C4-2B (cell line): Measurements from ENCODE around the gene IRX4.

Experiments used
- H3K27ac ChIP-seq: fragments of 450-650 bp; 2 replicates; pipeline ENCODE4 v1.5.1; 2017
- CTCF ChIP-seq: fragments of 450-650 bp; conservative IDR thresholded peaks from 2 replicates; pipeline ENCODE4 v1.5.1; 2017; ENCODE audit warnings: mild to moderate bottlenecking
- ZFX ChIP-seq: fragments of 450-650 bp; IDR thresholded peaks from 2 replicates; pipeline ENCODE4 v1.6.1; 2017

Gene IRX4

GRCh38 chr5:1880377-1881025 lies 2.2 kb downstream of the IRX4 start:
- no peak for TF ChIP-seq CTCF
- no peak for TF ChIP-seq ZFX

DNA sequence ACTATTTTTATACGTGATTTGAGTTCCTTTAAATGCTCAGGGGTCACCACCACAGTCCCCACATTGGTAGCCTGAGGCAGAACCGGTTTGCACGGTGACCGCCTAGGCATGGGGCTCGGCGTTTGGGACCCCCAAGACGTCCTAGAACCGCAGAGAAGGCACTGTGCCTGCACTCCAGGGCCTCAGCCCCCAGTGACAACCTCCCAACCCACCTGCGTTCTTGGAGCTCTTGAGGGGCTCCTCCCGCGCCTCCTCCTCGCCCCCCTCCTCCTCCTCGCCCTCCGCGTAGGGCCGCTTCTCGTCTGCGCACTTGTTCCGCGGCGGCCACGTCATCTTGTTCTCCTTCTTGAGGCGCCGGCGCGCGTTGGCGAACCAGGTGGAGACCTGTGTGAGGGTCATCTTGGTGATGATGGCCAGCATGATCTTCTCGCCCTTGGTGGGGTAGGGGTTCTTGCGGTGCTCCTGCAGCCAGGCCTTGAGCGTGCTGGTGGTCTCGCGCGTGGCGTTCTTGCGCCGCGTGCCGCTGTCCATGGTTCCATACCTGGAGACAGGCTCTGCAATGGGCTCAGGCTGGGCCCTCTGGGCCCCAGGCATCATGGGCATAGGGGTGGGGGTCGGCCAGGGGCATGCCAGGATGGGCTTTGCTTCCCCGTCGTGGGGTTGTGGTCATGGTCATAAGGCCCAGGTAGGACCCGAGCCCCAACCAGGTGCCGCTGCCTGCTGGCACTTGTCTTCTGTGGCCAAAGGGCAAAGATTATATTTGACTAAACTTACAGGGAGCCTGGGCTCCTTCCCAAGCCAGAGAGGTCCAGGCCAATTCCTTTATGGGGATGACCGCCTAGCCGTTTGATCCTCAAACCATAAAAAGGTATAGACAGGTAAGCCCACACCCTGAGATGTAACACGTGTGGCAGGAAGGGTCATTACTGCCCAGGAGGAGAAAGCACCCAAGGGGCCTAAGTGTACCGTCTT lies 3.1 kb downstream of the IRX4 start:
- no peak overlapping the region for H3K27ac ChIP-seq
- no peak for TF ChIP-seq ZFX
- TF ChIP-seq CTCF = no peak

More at GRCh38 chr5:1880377-1881025, 2.2 kb downstream of the IRX4 start:
- H3K27ac ChIP-seq = no peak overlapping the region; the same call in 1 of the 2 replicates

- no peak overlapping the region for H3K27ac ChIP-seq
- TF ChIP-seq CTCF = no peak
- no peak for TF ChIP-seq ZFX
These were observed 4.5 kb downstream of the IRX4 start for GRCh38 chr5:1878050-1878849.

DNA sequence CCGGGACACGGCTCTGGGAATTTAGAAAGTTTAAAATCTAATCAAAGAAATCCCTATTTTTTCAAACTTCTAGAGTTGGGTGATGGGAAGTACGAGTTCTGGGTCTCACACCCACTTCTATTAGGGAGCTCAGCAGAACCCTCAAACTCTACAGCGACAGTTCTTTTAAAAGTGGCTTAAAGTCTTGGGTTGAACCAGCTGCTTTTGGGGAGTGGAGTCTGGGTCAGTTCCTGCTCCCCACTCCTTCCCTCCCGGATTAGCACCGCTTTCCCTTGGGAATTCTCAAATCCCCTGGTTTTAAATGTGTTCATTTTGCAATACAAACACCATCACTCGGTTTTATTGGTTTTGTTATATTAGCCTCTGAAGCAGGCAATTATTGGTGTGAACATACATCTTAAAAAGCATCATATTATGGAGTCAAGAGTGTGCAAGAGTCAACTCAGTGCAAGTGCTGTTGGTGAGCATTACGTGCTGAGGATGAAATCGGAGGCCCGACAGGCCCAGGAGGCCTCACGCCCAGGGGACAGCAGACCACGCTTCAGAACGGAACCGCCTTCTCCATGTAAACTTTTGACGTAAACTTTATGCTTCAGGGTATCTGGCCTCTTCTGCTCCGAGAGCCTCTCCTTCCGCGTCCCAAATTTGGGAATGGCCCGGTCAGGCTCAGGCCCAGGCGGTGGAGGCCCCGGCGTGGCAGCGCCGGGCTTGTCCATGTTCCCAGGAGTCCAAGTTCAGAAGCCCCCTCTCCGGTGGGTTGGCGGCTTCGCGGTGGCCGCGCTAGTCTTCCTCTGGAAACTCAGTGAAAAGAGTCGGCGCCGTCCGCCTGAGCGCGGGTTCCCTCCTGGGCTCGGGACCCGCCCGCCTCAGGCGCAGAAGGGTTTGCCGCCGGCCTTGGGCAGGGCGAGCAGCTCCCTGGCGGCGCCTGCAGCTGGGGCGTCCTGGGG lies 5.3 kb downstream of the IRX4 start:
- TF ChIP-seq ZFX = no peak
- TF ChIP-seq CTCF = no peak
- H3K27ac ChIP-seq = no peak overlapping the region

DNA sequence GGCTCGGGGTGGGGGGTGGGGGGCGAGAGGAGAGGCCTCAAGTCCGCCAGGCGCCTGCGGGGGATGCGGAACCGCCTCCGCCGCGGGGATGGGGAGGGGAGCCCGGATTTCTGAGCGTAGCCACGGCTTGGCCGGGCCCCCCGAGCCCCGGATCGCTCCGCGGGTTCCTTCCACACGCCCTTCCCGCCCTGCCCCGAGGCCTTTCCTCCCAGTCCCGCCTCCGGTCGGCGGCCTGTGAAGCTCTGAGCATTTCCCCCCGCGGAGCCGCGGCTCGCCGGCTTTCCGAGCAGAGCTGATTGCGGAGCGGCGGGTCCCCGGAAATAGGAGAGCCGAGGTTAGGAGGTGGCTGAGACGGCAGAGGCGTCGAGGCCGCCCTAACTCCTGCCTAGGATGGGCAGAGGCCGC lies 6.1 kb downstream of the IRX4 start:
- no peak overlapping the region for H3K27ac ChIP-seq
- TF ChIP-seq ZFX (no peak), CTCF (no peak)

DNA sequence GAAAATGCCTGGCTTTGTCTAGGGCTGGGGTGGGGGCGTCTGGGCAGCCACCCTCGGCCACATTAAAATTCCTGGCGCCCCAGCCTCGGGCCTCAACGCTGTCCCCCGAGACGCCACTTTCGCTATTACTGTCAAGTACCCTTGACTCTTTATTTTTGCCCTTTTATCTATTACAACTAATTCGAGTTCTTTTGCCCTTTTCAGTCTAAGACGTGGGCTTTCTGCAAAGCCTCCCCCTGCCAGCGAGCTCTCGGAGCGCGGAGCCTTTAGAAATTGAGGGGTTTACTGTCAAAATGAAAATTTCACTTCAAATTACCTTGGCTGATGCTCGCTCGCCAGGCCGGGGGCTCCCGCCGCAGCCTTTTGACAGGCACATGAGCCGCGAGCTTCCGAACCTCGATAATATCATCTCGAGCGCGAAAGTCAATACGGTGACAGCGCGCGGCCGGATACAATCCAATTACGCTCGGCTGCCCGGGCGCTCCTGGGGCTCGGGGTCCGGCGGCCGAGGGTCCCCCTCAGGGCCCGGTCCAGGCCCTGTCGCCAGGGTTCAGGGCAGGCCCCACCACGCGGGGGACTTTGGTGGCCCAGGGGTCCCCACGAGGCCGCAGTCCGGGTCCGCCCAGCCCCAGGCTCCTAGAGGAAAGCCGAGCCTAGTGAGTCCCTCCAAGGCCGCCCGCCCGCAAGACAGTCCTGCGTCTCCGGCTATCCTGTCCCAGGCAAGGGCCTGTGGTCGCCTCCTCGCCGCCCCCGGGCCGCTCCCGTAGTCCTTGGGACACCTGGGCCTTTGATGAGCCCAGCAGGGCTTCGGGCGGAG lies 6.7 kb downstream of the IRX4 start:
- no peak for TF ChIP-seq CTCF
- TF ChIP-seq ZFX = no peak

More for the DNA sequence above, 6.7 kb downstream of the IRX4 start:
- no peak overlapping the region for H3K27ac ChIP-seq
